HCT116 (cell line): ENCODE results near the gene GPR32. TPM values are rescaled to one million over a fixed set of nuclear protein-coding genes. Genes with fewer than 3 reads are reported as not detected.
"Not testable (repeated sequence)": the region's sequence is repeated elsewhere in the genome, so short reads cannot be mapped to it uniquely, and the experiment has no call there.

Experiments
- ATAC-seq: fragments of 200-7000 bp; cut with Tn5 transposase; 2 replicates; pipeline ENCODE4 v1.9.1; 2020; ENCODE audit warnings: mild to moderate bottlenecking, moderate library complexity
- BruUV-seq: library from RNA; stranded (reverse); fragments of 400-500 nt; replicated peaks from 2 replicates; lab custom pipeline; 2021; lab: Mats Ljungman, UMichigan
- CTCF ChIA-PET: fragments of 300-600 bp; sonication (Branson Sonifier 250); formaldehyde crosslinking; loops from one replicate; lab custom pipeline; 2021; ENCODE audit warnings: antibody characterized with exemption; lab: Charles Lee
- POLR2A ChIA-PET: fragments of 300-600, 350-600 bp; sonication (Branson Sonifier 250); formaldehyde crosslinking; loops from one replicate; lab custom pipeline; 2021; ENCODE audit warnings: antibody characterized with exemption; lab: Charles Lee
- RAD21 ChIA-PET, 2 experiments: fragments of 300-600 bp; sonication (Branson Sonifier 250); formaldehyde crosslinking; loops; one replicate each; lab custom pipeline; 2023; ENCODE audit warnings: low total read pairs in 2 of 2; ENCODE audit not compliant: uncharacterized antibody in 2 of 2, unreplicated experiment in 2 of 2, low non-redundant PET in 1 of 2; lab: Charles Lee
- DNase-seq: peaks from one replicate; pipeline ENCODE4 v3.0.0-alpha.2; 2010; ENCODE audit warnings: low read depth, low spot score
- H2AFZ ChIP-seq: fragments of 200-600 bp; shearing (Covaris generic), sonication (generic); 2 replicates; pipeline ENCODE4 v1.6.1; 2017; ENCODE audit warnings: low read depth, mixed run types, mixed read lengths, antibody characterized with exemption, low read length; ENCODE audit not compliant: poor library complexity, severe bottlenecking
- H3K27ac ChIP-seq: 2 replicates; pipeline ENCODE4 v1.5.1; 2012; ENCODE audit warnings: low read depth, low read length
- H3K27me3 ChIP-seq: fragments of 200-600 bp; sonication (generic); 2 replicates; pipeline ENCODE4 v1.6.1; 2016; ENCODE audit warnings: mixed run types, low read length, mixed read lengths; ENCODE audit not compliant: insufficient read depth
- H3K36me3 ChIP-seq, 2 experiments: fragments of 200-500 bp in 1 of 2; fragments of 200-600 bp in 1 of 2; sonication (Bioruptor generic) in 1 of 2; sonication (generic) in 1 of 2; 2 replicates each; pipeline versions ENCODE4 v1.5.1 to v1.6.1; 2014 to 2016; ENCODE audit warnings: low read length in 2 of 2, inconsistent platforms in 1 of 2, mixed read lengths in 1 of 2, mixed run types in 1 of 2; ENCODE audit not compliant: insufficient read depth in 2 of 2, control insufficient read depth in 1 of 2
- H3K4me1 ChIP-seq, 2 experiments: fragments of 200-600 bp in 1 of 2; sonication (generic) in 1 of 2; 2 replicates each; pipeline versions ENCODE4 v1.5.1 to v1.6.1; 2012 to 2017; ENCODE audit warnings: low read length in 2 of 2, inconsistent platforms in 1 of 2, mild to moderate bottlenecking in 1 of 2, mixed read lengths in 1 of 2, mixed run types in 1 of 2, moderate library complexity in 1 of 2; ENCODE audit not compliant: insufficient read depth in 2 of 2, control insufficient read depth in 1 of 2
- H3K4me2 ChIP-seq: fragments of 200-600 bp; sonication (generic); 2 replicates; pipeline ENCODE4 v1.6.1; 2017; ENCODE audit warnings: mixed run types, low read length, mixed read lengths
- H3K4me3 ChIP-seq, 2 experiments: fragments of 200-600 bp in 1 of 2; sonication (generic) in 1 of 2; replicated peaks in 1 of 2; 2 replicates each; pipeline ENCODE4 v1.5.1; 2011 to 2016; ENCODE audit warnings: low read length in 2 of 2, control low read depth in 1 of 2, low read depth in 1 of 2, mild to moderate bottlenecking in 1 of 2, mixed read lengths in 1 of 2, mixed run types in 1 of 2
- H3K79me2 ChIP-seq: fragments of 200-600 bp; sonication (generic); 2 replicates; pipeline ENCODE4 v1.6.1; 2017; ENCODE audit warnings: mild to moderate bottlenecking, mixed run types, low read length, moderate library complexity, mixed read lengths; ENCODE audit not compliant: insufficient read depth
- H3K9ac ChIP-seq: fragments of 200-600 bp; sonication (generic); 2 replicates; pipeline ENCODE4 v1.6.1; 2016; ENCODE audit warnings: low read length, mixed read lengths
- H3K9me2 ChIP-seq: fragments of 200-600 bp; sonication (generic), shearing (Covaris generic); 2 replicates; pipeline ENCODE4 v1.6.1; 2017; ENCODE audit warnings: mixed run types, mild to moderate bottlenecking, moderate library complexity; ENCODE audit not compliant: insufficient read depth
- H3K9me3 ChIP-seq, 2 experiments: fragments of 200-500 bp in 1 of 2; fragments of 200-600 bp in 1 of 2; sonication (Bioruptor generic) in 1 of 2; sonication (generic) in 1 of 2; 2 replicates each; pipeline ENCODE4 v1.6.1; 2014 to 2017; ENCODE audit warnings: low read length in 2 of 2, mixed read lengths in 2 of 2, inconsistent platforms in 1 of 2, low read depth in 1 of 2, mild to moderate bottlenecking in 1 of 2, mixed run types in 1 of 2, moderate library complexity in 1 of 2; ENCODE audit not compliant: control insufficient read depth in 1 of 2, insufficient read depth in 1 of 2
- H4K20me1 ChIP-seq: fragments of 200-600 bp; sonication (generic), shearing (Covaris generic); 2 replicates; pipeline ENCODE4 v1.6.1; 2017; ENCODE audit warnings: mixed run types, mild to moderate bottlenecking, moderate library complexity; ENCODE audit not compliant: insufficient read depth
- ATF3 ChIP-seq: IDR thresholded peaks from 2 replicates; pipeline ENCODE4 v1.6.1; 2012
- CBX3 ChIP-seq: IDR thresholded peaks from 2 replicates; pipeline ENCODE4 v1.6.1; 2012; ENCODE audit warnings: low read depth
- FOSL1 ChIP-seq: IDR thresholded peaks from 2 replicates; pipeline ENCODE4 v1.6.1; 2012; ENCODE audit warnings: low read depth
- MAX ChIP-seq: IDR thresholded peaks from 2 replicates; pipeline ENCODE4 v1.6.1; 2012
- POLR2AphosphoS5 ChIP-seq: IDR thresholded peaks from 2 replicates; pipeline ENCODE4 v1.6.1; 2011; ENCODE audit warnings: mild to moderate bottlenecking, low read depth, low read length, moderate library complexity
- RAD21 ChIP-seq: IDR thresholded peaks from 2 replicates; pipeline ENCODE4 v1.6.1; 2012; ENCODE audit warnings: low read depth, mild to moderate bottlenecking
- SIN3A ChIP-seq: IDR thresholded peaks from 2 replicates; pipeline ENCODE4 v1.6.1; 2012; ENCODE audit warnings: low read depth
- SRF ChIP-seq: IDR thresholded peaks from 2 replicates; pipeline ENCODE4 v1.6.1; 2012; ENCODE audit warnings: low read depth
- YY1 ChIP-seq: IDR thresholded peaks from 2 replicates; pipeline ENCODE4 v1.6.1; 2011; ENCODE audit warnings: low read length, low read depth, moderate library complexity, mild to moderate bottlenecking; ENCODE audit not compliant: insufficient replicate concordance; ENCODE audit errors: extremely low read depth
- ZBTB33 ChIP-seq: IDR thresholded peaks from 2 replicates; pipeline ENCODE4 v1.6.1; 2011; ENCODE audit warnings: mild to moderate bottlenecking, low read length, moderate library complexity; ENCODE audit not compliant: insufficient replicate concordance; ENCODE audit errors: extremely low read depth
- ZNF274 ChIP-seq: fragments of 200-500 bp; sonication (Bioruptor generic); IDR thresholded peaks from 2 replicates; pipeline ENCODE4 v1.6.1; 2014; ENCODE audit warnings: mild to moderate bottlenecking, low read depth, low read length, inconsistent platforms
- intact Hi-C: fragments of 100-400 bp; cut with micrococcal nuclease; formaldehyde crosslinking; loops from 2 replicates; pipeline ENCODE4 v1.10.0; 2022
- total RNA-seq: library from RNA; stranded (reverse); gene quantifications from one replicate; pipeline ENCODE4 v1.2.1, GENCODE V29; 2021; ENCODE audit not compliant: unreplicated experiment

Gene GPR32
- total RNA-seq, 1 experiment from 2014 or later: not detected

- TF ChIP-seq ZBTB33: no peak
- TF ChIP-seq POLR2AphosphoS5: no peak
- TF ChIP-seq ZNF274: no peak
- TF ChIP-seq RAD21: no peak
- no peak for TF ChIP-seq SIN3A
- no peak for TF ChIP-seq SRF
Measured at GRCh38 chr19:50779504-50780457, 9.5 kb downstream of the GPR32 start (continued).

- Histone ChIP-seq H2AFZ (no peak overlapping the region), H3K4me2 (no peak overlapping the region), H3K27me3 (peaks cover 14% of the 10 kb centered on the region; the same call in 1 of the 2 replicates), H3K79me2 (no peaks in the 10 kb centered on the region), H3K4me1 (peaks cover 6 to 20% of the 10 kb centered on the region in 2 experiments; a peak in 3 of 4 replicates), H3K27ac (no peak overlapping the region)
- CTCF ChIA-PET: interaction anchor here (1.1 to 6.4 kb wide), 5 partner anchors 77 to 523 kb away, joined by 4 to 46 read pairs (median 4); no protein-coding TSS in a partner anchor
- intact Hi-C loops: loop anchor here (5.0 kb wide), 1 partner anchor 59 kb away; the partner anchor contains the start of gene CLEC11A
- no peak for TF ChIP-seq CBX3
- no peak for TF ChIP-seq ATF3
- TF ChIP-seq ZNF274: no peak
- TF ChIP-seq MAX: no peak
- no peak for TF ChIP-seq RAD21
- no peak for TF ChIP-seq YY1
- TF ChIP-seq FOSL1: no peak
- no peak for TF ChIP-seq SRF
- TF ChIP-seq, all 23 proteins: peak for 0
- Histone ChIP-seq H3K9ac (no peak overlapping the region), H3K9me2 (no peaks in the 10 kb centered on the region), H3K36me3 (no peaks in the 10 kb centered on the region), H4K20me1 (no peaks in the 10 kb centered on the region), H3K9me3 (no peaks in the 10 kb centered on the region), H3K4me3 (no peak overlapping the region)
- ATAC-seq (no peak), DNase-seq (no peak)
- BruUV-seq: no TSS peak
- ChIA-PET POLR2A (interaction anchor here (0.5 kb wide), 1 partner anchor 56 kb away, joined by 5 read pairs; no protein-coding TSS in a partner anchor), RAD21 (no interaction called here)
Measured at GRCh38 chr19:50780753-50781435, 10.6 kb downstream of the GPR32 start.

- ATAC-seq: peak; percentile 21; the same call in 1 of the 2 replicates
- H3K27me3 ChIP-seq, DNase-seq, H3K79me2 ChIP-seq, H3K27ac ChIP-seq, H3K4me1 ChIP-seq, H2AFZ ChIP-seq, BruUV-seq, H3K9ac ChIP-seq, H3K9me2 ChIP-seq, H4K20me1 ChIP-seq, H3K9me3 ChIP-seq, H3K4me3 ChIP-seq, H3K36me3 ChIP-seq: not testable (repeated sequence)
- CTCF ChIA-PET: interaction anchor here (0.8 to 6.4 kb wide), 12 partner anchors 11 to 415 kb away, joined by 3 to 46 read pairs (median 8); no protein-coding TSS in a partner anchor
- POLR2A ChIA-PET: interaction anchor here (1.4 kb wide), 1 partner anchor 59 kb away, joined by 5 read pairs; no protein-coding TSS in a partner anchor
- RAD21 ChIA-PET: interaction anchor here (0.7 to 1.2 kb wide), 6 partner anchors 50 to 246 kb away, joined by 3 to 6 read pairs (median 4); no protein-coding TSS in a partner anchor
- peak overlapping the region; percentile 14; the same call in 1 of the 2 replicates for H3K4me2 ChIP-seq
- intact Hi-C loops: loop anchor here (1.0 to 5.0 kb wide), 4 partner anchors 61 to 415 kb away; partner anchors contain the start of gene CLEC11A
Measured at GRCh38 chr19:50783848-50784152, 13.5 kb downstream of the GPR32 start.
